Measurements from ENCODE around the gene GPD1. TPM values are rescaled to one million over a fixed set of nuclear protein-coding genes. Genes with fewer than 3 reads are reported as not detected.

The GPD1 gene
- total RNA-seq, 1 donor from 2014 or later: 9.0 TPM

DNA sequence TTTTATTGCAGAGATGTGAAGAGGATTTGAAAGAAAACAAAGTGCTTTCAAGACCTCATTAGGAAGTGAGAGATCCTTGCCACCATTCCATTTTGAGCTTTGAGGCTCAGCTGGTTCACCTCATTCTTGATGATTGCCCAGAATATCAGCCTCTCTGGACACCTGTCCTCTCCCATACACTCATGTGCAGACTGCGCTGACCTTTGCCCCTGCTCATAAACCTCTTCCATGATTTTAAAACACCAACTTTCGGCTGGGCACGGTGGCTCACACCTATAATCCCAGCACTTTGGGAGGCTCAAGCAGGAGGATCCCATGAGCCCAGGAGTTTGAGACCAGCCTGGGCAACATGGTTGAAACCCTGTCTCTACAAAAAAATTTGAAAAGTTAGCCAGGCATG lies 17.1 kb downstream of the GPD1 start:
- TF ChIP-seq, protein P1, sequence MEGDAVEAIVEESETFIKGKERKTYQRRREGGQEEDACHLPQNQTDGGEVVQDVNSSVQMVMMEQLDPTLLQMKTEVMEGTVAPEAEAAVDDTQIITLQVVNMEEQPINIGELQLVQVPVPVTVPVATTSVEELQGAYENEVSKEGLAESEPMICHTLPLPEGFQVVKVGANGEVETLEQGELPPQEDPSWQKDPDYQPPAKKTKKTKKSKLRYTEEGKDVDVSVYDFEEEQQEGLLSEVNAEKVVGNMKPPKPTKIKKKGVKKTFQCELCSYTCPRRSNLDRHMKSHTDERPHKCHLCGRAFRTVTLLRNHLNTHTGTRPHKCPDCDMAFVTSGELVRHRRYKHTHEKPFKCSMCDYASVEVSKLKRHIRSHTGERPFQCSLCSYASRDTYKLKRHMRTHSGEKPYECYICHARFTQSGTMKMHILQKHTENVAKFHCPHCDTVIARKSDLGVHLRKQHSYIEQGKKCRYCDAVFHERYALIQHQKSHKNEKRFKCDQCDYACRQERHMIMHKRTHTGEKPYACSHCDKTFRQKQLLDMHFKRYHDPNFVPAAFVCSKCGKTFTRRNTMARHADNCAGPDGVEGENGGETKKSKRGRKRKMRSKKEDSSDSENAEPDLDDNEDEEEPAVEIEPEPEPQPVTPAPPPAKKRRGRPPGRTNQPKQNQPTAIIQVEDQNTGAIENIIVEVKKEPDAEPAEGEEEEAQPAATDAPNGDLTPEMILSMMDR (conservative IDR thresholded peaks at IDR 0.05): no peak
- H3K27ac Mint-ChIP-seq: no peak overlapping the region
- H3K4me1 Mint-ChIP-seq (ENCODE audit: unreplicated experiment): peaks cover 3% of the 10 kb centered on the region
- no peak for DNase-seq (ENCODE audit: extremely low spot score, unreplicated experiment)
- H3K36me3 Mint-ChIP-seq: peaks cover 17% of the 10 kb centered on the region
- no peaks in the 10 kb centered on the region for H3K9me3 Mint-ChIP-seq
- H3K27me3 Mint-ChIP-seq: no peaks in the 10 kb centered on the region
- no peak overlapping the region for H3K4me3 Mint-ChIP-seq

DNA sequence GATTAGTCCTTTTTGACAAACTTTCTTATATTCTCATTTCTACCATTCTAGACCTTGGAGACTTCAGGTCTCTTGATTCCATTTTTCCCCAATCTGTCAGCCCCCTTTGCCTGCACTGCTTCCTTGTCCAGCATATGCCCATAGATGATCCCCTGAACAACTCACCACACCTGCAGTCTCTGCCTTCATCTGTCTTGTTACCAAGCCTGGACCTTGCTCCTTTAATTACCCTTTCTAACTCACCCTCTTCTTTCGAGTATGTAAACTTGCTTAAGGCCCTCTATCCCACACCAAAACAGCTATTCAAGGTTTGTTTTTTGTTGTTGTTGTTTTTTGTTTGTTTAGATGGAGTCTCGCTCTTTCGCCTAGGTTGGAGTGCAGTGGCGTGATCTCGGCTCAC lies 17.8 kb downstream of the GPD1 start:
- no peaks in the 10 kb centered on the region for H3K27me3 Mint-ChIP-seq
- H3K4me1 Mint-ChIP-seq (ENCODE audit: unreplicated experiment): peaks cover 4% of the 10 kb centered on the region
- no peak overlapping the region for H3K27ac Mint-ChIP-seq
- TF ChIP-seq, protein P1 (conservative IDR thresholded peaks at IDR 0.05): no peak
- H3K9me3 Mint-ChIP-seq: no peaks in the 10 kb centered on the region
- H3K36me3 Mint-ChIP-seq: peaks cover 13% of the 10 kb centered on the region
- DNase-seq (ENCODE audit: extremely low spot score, unreplicated experiment): no peak
- no peak overlapping the region for H3K4me3 Mint-ChIP-seq

DNA sequence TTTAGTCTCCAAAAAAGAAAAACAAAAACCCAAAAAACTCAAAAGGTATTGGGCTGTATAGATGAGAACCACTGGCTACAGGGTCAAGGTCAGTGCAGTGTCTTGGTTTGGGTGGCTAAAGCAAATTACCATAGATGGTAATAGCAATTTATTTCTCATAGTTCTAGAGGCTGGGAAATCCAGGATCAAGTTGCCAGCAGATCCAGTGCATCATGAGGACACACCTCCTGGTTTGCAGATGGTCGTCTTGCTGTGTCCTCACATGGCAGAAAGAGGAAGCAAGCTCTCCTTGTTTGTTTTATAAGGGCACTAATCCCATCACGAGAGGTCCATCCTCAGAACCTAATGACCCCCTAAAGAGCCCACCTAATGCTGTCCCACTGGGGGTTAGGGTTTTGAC lies 19.4 kb downstream of the GPD1 start:
- TF ChIP-seq, protein P1 (conservative IDR thresholded peaks at IDR 0.05): no peak
- Mint-ChIP-seq H3K36me3 (peaks cover 16% of the 10 kb centered on the region), H3K9me3 (no peaks in the 10 kb centered on the region), H3K4me1 (ENCODE audit: unreplicated experiment) (peaks cover 4% of the 10 kb centered on the region), H3K4me3 (no peak overlapping the region), H3K27me3 (no peaks in the 10 kb centered on the region), H3K27ac (no peak overlapping the region)
- peak; percentile 29 for DNase-seq (ENCODE audit: extremely low spot score, unreplicated experiment)

DNA sequence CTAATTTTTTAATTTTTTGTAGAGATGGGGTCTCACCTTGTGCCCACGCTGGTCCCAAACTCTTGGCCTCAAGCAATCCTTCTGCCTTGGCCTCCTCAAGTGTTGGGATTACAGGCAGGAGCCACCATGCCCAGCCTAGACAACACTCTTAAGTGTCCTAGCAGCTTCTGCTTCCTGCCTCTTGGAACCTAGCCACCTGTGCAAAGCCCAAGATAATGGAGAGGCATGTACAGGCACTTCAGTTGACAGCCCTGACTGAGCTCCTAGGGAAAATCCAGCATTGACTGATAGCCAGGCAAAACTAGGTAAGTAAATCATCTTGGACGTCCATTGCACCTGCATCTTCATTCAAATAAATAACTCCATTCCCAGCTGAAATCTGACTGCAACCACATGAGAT lies 23.7 kb downstream of the GPD1 start:
- peaks cover 22% of the 10 kb centered on the region for H3K36me3 Mint-ChIP-seq
- H3K27ac Mint-ChIP-seq: no peak overlapping the region
- DNase-seq (ENCODE audit: extremely low spot score, unreplicated experiment): no peak
- TF ChIP-seq, protein P1 (conservative IDR thresholded peaks at IDR 0.05): no peak
- peaks cover 5% of the 10 kb centered on the region for H3K4me1 Mint-ChIP-seq (ENCODE audit: unreplicated experiment)
- no peak overlapping the region for H3K4me3 Mint-ChIP-seq
- no peaks in the 10 kb centered on the region for H3K27me3 Mint-ChIP-seq
- no peaks in the 10 kb centered on the region for H3K9me3 Mint-ChIP-seq

DNA sequence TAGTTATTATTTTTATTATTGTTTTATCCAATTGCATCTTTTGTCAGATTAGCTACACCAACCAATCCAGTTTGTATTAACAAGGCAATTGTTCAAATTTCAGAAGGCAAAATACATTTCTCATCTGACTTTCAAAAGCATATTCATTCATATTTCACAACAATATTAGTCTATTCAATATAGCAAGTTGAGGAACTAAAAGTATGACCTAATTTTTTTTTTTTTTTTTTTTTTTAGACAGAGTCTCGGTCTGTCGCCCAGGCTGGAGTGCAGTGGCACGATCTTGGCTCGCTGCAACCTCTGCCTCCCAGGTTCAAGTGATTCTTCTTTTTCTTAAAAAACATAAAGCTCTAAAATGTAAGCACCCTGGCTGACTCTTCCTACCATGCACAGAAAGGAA lies 25.5 kb downstream of the GPD1 start:
- Mint-ChIP-seq H3K27ac (no peak overlapping the region), H3K27me3 (no peaks in the 10 kb centered on the region), H3K9me3 (no peaks in the 10 kb centered on the region), H3K4me1 (ENCODE audit: unreplicated experiment) (peaks cover 7% of the 10 kb centered on the region), H3K4me3 (no peak overlapping the region), H3K36me3 (peaks cover 19% of the 10 kb centered on the region)
- TF ChIP-seq, protein P1 (conservative IDR thresholded peaks at IDR 0.05): no peak
- DNase-seq (ENCODE audit: extremely low spot score, unreplicated experiment): no peak

All from type B pancreatic cell (in vitro differentiated cells).